Progenitor cell of endocrine pancreas (in vitro differentiated cells): ENCODE results near the gene GPR3. TPM values are rescaled to one million over a fixed set of nuclear protein-coding genes. Genes with fewer than 3 reads are reported as not detected.

ENCODE experiments used
- DNase-seq: peaks from one replicate; pipeline ENCODE4 v3.0.0; 2021; ENCODE audit warnings: low spot score; ENCODE audit not compliant: unreplicated experiment
- H3K27ac Mint-ChIP-seq: 2 replicates; pipeline ENCODE4 v1.8.0; 2021; ENCODE audit warnings: mild to moderate bottlenecking, moderate library complexity, mixed read lengths
- H3K27me3 Mint-ChIP-seq: 2 replicates; pipeline ENCODE4 v1.8.0; 2021; ENCODE audit warnings: mixed read lengths
- H3K36me3 Mint-ChIP-seq: 2 replicates; pipeline ENCODE4 v1.8.0; 2022; ENCODE audit warnings: mixed read lengths; ENCODE audit not compliant: insufficient read depth
- H3K4me1 Mint-ChIP-seq: 2 replicates; pipeline ENCODE4 v1.8.0; 2021; ENCODE audit warnings: low read depth, mixed read lengths
- H3K4me3 Mint-ChIP-seq: 2 replicates; pipeline ENCODE4 v1.8.0; 2021; ENCODE audit warnings: low read depth, mild to moderate bottlenecking, moderate library complexity, mixed read lengths
- H3K9me3 Mint-ChIP-seq: 2 replicates; pipeline ENCODE4 v1.8.0; 2021; ENCODE audit warnings: low read depth, mixed read lengths
- total RNA-seq: library from RNA; stranded (reverse); gene quantifications from 2 replicates; pipeline ENCODE4 v1.2.1, GENCODE V29; 2021
- TF ChIP-seq, protein P1 (sequence below): fragments of 200-600 bp; sonication (generic); IDR thresholded peaks from one replicate; pipeline ENCODE4 v1.5.0; 2021; ENCODE audit warnings: antibody characterized with exemption, mild to moderate bottlenecking; ENCODE audit not compliant: unreplicated experiment

The GPR3 gene
- total RNA-seq, 1 donor from 2014 or later = 1.1 TPM

DNA sequence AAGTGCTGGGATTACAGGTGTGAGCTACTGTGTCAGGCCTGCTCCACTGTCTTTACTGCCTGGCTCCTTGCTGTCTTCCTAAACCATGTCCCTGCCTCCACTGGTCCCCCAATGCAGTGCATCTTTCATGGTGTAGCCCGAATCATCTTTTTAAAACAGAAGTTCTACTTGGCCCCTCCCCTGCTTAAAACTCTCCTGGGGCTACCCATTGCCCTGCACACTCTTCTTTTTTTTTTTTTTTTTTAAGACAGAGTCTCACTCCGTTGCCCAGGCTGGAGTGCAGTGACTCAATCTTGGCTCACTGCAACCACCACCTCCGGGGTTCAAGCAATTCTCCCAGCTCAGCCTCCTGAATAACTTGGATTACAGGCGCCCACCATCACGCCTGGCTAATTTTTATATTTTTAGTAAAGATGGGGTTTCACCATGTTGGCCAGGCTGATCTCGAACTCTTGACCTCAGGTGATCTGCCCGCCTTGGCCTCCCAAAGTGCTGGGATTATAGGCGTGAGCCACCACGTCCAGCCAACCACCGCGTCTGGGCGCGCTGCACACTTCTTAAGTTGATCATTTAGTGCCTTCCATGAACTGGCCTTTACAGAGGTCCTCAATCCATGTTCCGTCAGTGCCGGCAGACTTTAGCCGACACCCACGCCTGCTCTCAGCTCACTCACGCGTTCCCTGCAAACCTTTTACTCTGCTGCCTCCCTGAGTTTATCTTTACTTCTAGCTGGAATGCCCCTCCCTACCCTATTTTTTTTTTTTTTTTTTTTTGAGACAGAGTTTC lies 20.2 kb upstream of the GPR3 start:
- H3K27me3 Mint-ChIP-seq = peaks cover 26% of the 10 kb centered on the region
- no peak for DNase-seq
- no peaks in the 10 kb centered on the region for H3K36me3 Mint-ChIP-seq
- H3K9me3 Mint-ChIP-seq = no peaks in the 10 kb centered on the region
- TF ChIP-seq, protein P1, sequence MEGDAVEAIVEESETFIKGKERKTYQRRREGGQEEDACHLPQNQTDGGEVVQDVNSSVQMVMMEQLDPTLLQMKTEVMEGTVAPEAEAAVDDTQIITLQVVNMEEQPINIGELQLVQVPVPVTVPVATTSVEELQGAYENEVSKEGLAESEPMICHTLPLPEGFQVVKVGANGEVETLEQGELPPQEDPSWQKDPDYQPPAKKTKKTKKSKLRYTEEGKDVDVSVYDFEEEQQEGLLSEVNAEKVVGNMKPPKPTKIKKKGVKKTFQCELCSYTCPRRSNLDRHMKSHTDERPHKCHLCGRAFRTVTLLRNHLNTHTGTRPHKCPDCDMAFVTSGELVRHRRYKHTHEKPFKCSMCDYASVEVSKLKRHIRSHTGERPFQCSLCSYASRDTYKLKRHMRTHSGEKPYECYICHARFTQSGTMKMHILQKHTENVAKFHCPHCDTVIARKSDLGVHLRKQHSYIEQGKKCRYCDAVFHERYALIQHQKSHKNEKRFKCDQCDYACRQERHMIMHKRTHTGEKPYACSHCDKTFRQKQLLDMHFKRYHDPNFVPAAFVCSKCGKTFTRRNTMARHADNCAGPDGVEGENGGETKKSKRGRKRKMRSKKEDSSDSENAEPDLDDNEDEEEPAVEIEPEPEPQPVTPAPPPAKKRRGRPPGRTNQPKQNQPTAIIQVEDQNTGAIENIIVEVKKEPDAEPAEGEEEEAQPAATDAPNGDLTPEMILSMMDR = no peak
- H3K27ac Mint-ChIP-seq = no peak overlapping the region
- H3K4me3 Mint-ChIP-seq = no peak overlapping the region
- no peaks in the 10 kb centered on the region for H3K4me1 Mint-ChIP-seq

DNA sequence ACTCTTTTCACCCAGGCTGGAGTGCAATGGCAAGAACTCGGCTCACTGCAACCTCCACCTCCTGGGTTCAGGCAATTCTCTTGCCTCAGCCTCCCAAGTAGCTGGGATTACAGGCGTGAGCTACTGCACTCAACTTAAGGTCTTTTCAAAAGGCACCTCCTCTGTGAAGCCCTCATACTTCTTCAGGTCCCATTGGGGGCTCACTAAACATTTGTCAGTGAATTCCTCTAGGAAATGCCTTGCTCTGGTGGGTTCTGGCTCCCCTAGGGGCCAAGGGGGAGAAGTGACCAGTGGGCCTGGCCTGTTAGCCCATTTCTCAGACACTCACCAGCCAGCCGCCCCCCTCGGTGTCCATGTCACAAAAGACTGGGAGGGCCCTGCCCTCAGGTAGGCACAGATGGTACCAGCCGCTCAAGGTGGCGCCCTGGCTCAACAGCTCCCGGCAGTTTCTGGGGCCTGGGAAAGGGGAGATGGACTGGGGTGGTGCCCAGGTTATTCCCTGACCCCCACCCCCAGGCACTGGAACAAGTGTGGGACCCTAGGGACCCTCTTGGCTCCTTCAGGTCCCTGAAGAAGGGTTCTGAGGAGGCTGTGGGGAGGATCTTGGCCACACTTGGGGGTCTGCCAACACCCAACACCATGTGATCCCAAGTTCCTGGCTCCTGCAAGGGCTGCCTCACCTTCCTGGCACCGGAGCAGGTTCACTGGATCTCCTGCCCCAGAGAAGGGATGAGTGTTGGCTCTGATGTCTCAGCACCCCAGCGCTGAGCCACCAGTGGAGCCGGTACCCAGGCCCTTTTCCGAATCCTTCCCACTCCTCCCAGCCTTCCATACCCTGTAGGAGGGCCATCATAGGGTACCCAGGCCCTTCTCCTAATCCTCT lies 19.4 kb upstream of the GPR3 start:
- Mint-ChIP-seq H3K4me1 (no peaks in the 10 kb centered on the region), H3K27ac (no peak overlapping the region), H3K36me3 (no peaks in the 10 kb centered on the region), H3K4me3 (no peak overlapping the region), H3K9me3 (no peaks in the 10 kb centered on the region), H3K27me3 (peaks cover 20% of the 10 kb centered on the region)
- no peak for DNase-seq
- TF ChIP-seq, protein P1 = peak; percentile 41

DNA sequence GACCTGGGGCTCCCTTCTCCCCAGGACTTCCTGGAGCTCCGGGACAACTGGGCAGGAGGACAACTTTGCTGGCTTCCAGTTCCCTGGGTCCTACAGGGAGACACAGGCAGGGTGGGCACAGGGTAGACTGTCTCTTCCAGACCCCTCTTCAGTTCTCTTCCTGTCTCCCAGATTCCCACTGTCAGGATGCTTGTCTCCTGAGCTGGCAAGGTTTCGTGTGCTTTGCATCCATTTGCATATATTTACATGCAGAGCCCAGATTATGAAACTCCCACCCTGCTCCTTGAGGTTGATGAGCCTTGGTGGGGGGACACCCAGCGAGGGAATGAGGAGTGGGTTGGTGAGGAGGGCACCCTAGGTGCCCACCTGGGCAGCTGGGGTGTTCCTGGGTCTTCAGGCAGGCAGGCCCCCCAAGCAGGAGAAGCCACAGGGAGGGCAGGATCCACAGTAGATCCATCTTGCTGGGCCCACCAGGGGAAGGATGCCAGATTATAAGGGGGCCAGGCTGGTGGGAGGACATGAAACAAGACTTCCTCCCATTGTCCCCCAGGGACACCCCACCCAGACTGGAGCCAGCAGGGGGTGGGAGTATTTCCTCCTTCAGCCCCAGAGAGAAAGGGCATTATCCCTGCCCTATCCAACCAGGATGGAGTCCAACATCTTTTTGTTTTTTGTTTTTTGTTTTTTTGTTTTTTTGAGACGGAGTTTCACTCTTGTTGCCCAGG lies 17.9 kb upstream of the GPR3 start, which contains the start of gene FCN3:
Gene FCN3, minus strand, starts transcription at position 463 of the 725 bp plus-strand sequence. Its CDS starts 6 bp downstream, at position 457.
- Mint-ChIP-seq H3K4me3 (no peak within 1 kb of the TSS), H3K36me3 (no peaks in the 10 kb centered on the region), H3K27ac (no peak within 1 kb of the TSS), H3K27me3 (peaks cover 15% of the 10 kb centered on the region), H3K4me1 (no peaks in the 10 kb centered on the region), H3K9me3 (no peaks in the 10 kb centered on the region)
- no peak for DNase-seq
- TF ChIP-seq, protein P1 = no peak

DNA sequence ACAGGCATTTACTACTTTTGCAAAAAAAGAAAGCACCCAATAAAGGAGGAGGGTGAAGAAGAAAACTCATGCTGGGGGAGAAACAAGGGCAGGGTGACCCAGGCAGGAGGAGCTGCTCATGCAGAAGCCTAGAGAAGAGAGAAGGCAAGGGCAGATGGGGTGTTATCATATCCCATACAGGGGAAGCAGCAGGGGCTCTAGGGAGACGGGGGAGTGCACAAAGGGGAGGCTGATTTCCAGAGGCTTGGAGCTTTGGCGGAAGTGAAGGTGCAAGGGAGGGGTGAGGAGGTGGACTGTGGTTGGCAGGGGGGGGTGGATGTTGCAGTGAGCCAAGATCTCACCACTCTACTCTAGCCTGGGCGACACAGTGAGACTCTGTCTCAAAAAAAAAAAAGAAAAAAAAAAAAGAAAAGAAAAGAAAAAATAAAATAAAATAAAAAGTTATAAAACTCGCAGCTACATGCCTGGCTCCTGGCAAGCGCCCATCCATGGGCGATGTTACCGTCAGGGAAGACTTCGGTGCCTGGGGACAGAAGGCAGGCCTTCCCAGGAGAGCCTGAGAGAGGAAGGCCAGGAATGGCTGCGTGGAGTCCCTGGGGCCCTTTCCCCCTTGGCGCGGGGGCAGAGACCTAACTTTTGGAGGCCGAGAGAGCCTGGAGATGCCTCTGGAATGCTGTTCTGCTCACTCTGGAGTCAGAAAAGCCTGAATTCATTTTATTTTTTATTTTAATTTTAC lies 14.5 kb upstream of the GPR3 start:
- Mint-ChIP-seq H3K4me1 (no peaks in the 10 kb centered on the region), H3K27ac (no peak overlapping the region), H3K27me3 (peaks cover 30% of the 10 kb centered on the region), H3K9me3 (no peaks in the 10 kb centered on the region), H3K4me3 (no peak overlapping the region), H3K36me3 (no peaks in the 10 kb centered on the region)
- TF ChIP-seq, protein P1 = no peak
- no peak for DNase-seq
